Uterus (tissue), 2 donors: Measurements from ENCODE around the gene KIAA0753.
"Not testable (repeated sequence)": the region's sequence is repeated elsewhere in the genome, so short reads cannot be mapped to it uniquely, and the experiment has no call there.

Experiments
- CTCF ChIP-seq, 4 experiments: fragments of 200-600 bp in 2 of 4; fragments of 450-650 bp in 2 of 4; sonication (generic) in 2 of 4; IDR thresholded peaks; one replicate each; pipeline ENCODE4 v1.5.1; 2016 to 2019; ENCODE audit warnings: antibody characterized with exemption in 4 of 4, mild to moderate bottlenecking in 2 of 4, moderate library complexity in 1 of 4
- POLR2A ChIP-seq, 2 donors: fragments of 450-650 bp; IDR thresholded peaks; one replicate each; pipeline ENCODE4 v1.6.1; 2016; ENCODE audit warnings: antibody characterized with exemption in 2 of 2, mild to moderate bottlenecking in 1 of 2, moderate library complexity in 1 of 2

GRCh38 chr17:6663200-6663599, 22.7 kb upstream of the KIAA0753 start:
- not testable (repeated sequence) for TF ChIP-seq CTCF, POLR2A (IDR thresholded peaks at IDR 0.05)
